PC-3 (cell line): ENCODE data around the gene YIF1B. TPM values are rescaled to one million over a fixed set of nuclear protein-coding genes. Genes with fewer than 3 reads are reported as not detected.

Experiments used
- ATAC-seq: fragments of 200-7000 bp; cut with Tn5 transposase; 2 replicates; pipeline ENCODE4 v1.9.1; 2020; ENCODE audit warnings: mild to moderate bottlenecking, moderate library complexity
- BruUV-seq: library from RNA; stranded (reverse); fragments of 400-500 nt; replicated peaks from 2 replicates; lab custom pipeline; 2021; lab: Mats Ljungman, UMichigan
- CTCF ChIA-PET: fragments of 300-600 bp; sonication (Branson Sonifier 250); formaldehyde crosslinking; loops from one replicate; lab custom pipeline; 2022; ENCODE audit warnings: antibody characterized with exemption; lab: Charles Lee
- POLR2A ChIA-PET: fragments of 300-600 bp; sonication (Branson Sonifier 250); formaldehyde crosslinking; loops from one replicate; lab custom pipeline; 2022; ENCODE audit warnings: antibody characterized with exemption; ENCODE audit not compliant: unreplicated experiment; lab: Charles Lee
- DNase-seq: peaks from one replicate; pipeline ENCODE4 v3.0.0-alpha.2; 2015
- H2AFZ ChIP-seq: fragments of 300-600 bp; sonication (generic); 2 replicates; pipeline ENCODE4 v1.6.0; 2016; ENCODE audit warnings: antibody characterized with exemption, low read length
- H3F3A ChIP-seq: fragments of 300-600 bp; sonication (generic); one replicate; pipeline ENCODE4 v1.6.0; 2017; ENCODE audit warnings: antibody characterized with exemption, low read length, control low read depth, mild to moderate bottlenecking; ENCODE audit not compliant: unreplicated experiment
- H3K27ac ChIP-seq: fragments of 300-600 bp; sonication (generic); 2 replicates; pipeline ENCODE4 v1.5.1; 2016; ENCODE audit warnings: mild to moderate bottlenecking, low read length
- H3K27me3 ChIP-seq: fragments of 300-600 bp; sonication (generic); 2 replicates; pipeline ENCODE4 v1.6.1; 2016; ENCODE audit warnings: low read length, mixed read lengths
- H3K36me3 ChIP-seq: fragments of 300-600 bp; sonication (generic); 2 replicates; pipeline ENCODE4 v1.6.1; 2016; ENCODE audit warnings: low read depth, mixed run types, low read length, mixed read lengths
- H3K4me1 ChIP-seq: fragments of 300-600 bp; sonication (generic); 2 replicates; pipeline ENCODE4 v1.5.1; 2016; ENCODE audit warnings: low read length; ENCODE audit not compliant: insufficient read depth
- H3K4me2 ChIP-seq: fragments of 300-600 bp; sonication (generic); 2 replicates; pipeline ENCODE4 v1.6.0; 2016; ENCODE audit warnings: low read length
- H3K4me3 ChIP-seq: fragments of 300-600 bp; sonication (generic); 2 replicates; pipeline ENCODE4 v1.5.1; 2016; ENCODE audit warnings: mild to moderate bottlenecking, low read length, mixed read lengths
- H3K79me2 ChIP-seq: fragments of 300-600 bp; sonication (generic); 2 replicates; pipeline ENCODE4 v1.6.1; 2017; ENCODE audit warnings: low read length, mixed read lengths
- H3K9ac ChIP-seq: fragments of 300-600 bp; sonication (generic); 2 replicates; pipeline ENCODE4 v1.6.0; 2016; ENCODE audit warnings: mild to moderate bottlenecking, low read length
- H3K9me2 ChIP-seq: fragments of 300-600 bp; sonication (generic); replicated peaks from 2 replicates; pipeline ENCODE4 v1.6.1; 2016; ENCODE audit warnings: mixed run types, low read length, mixed read lengths
- H3K9me3 ChIP-seq: fragments of 300-600 bp; sonication (generic); 2 replicates; pipeline ENCODE4 v1.6.1; 2016; ENCODE audit warnings: low read length, mixed read lengths
- H4K20me1 ChIP-seq: fragments of 300-600 bp; sonication (generic); 2 replicates; pipeline ENCODE4 v1.6.1; 2016; ENCODE audit warnings: low read length, mixed read lengths
- EZH2 ChIP-seq: fragments of 300-600 bp; sonication (generic); IDR thresholded peaks from one replicate; pipeline ENCODE4 v1.6.1; 2017; ENCODE audit warnings: antibody characterized with exemption, mild to moderate bottlenecking, low read length; ENCODE audit not compliant: unreplicated experiment
- EZH2phosphoT487 ChIP-seq: fragments of 300-600 bp; sonication (generic); IDR thresholded peaks from 2 replicates; pipeline ENCODE4 v1.6.1; 2018; ENCODE audit warnings: mild to moderate bottlenecking, antibody characterized with exemption, low read length, borderline replicate concordance
- intact Hi-C: fragments of 100-400 bp; cut with micrococcal nuclease; formaldehyde crosslinking; loops from 2 replicates; pipeline ENCODE4 v1.9.0; 2023
- total RNA-seq: library from RNA; depleted of rRNA; stranded (reverse); fragments of >200 nt; gene quantifications from 2 replicates; pipeline ENCODE4 v1.2.3, GENCODE V29; 2014
- TF ChIP-seq, protein P1 (sequence below): fragments of 300-600 bp; sonication (generic); conservative IDR thresholded peaks from 2 replicates; pipeline ENCODE4 v1.5.1; 2017; ENCODE audit warnings: antibody characterized with exemption, low read depth, mild to moderate bottlenecking, low read length

YIF1B gene
- total RNA-seq, 1 experiment from 2014 or later, result 72.3 TPM

DNA sequence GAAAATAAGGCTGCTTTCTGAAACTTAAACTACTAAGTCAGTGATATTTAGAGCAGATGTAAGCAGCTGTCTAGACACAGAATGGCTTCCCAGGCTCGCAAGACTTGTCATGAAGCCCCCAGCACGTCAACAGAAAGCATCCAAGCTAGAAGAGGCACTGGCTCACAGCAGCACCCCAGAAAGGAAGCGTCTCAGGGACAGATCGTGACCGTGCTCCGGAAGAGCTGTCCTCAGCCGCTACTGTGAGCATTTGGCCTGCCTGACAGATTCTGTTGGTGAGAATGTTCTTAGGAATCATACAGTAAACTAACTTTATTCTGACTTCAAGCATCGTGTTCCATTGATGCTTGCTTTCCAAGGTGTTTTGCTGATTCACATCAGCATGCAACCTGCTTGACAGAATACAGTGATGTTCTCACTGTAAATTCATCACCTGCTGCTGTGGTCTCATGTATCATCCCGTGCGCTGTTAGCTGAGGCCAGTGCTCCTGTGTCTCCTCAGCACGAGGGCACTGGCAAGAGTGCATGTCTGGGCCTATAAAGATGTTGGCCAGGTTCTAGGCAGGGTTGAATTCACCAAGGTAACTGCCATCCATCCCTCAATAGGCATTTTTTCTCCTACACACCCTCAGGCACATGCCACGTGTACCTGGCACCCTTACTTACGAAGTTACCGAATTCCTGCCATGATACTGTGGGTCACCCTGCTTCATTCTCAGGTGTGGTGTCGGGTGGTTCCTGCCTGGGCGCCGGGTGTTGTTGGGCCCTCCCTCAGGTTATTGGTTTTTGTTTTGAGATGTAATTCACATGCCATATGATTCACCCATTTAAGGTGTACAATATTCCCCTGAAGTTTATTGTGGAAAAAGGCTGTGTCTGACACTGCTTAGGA lies 35.5 kb downstream of the YIF1B start:
- no TSS peak for BruUV-seq
- TF ChIP-seq, protein P1, sequence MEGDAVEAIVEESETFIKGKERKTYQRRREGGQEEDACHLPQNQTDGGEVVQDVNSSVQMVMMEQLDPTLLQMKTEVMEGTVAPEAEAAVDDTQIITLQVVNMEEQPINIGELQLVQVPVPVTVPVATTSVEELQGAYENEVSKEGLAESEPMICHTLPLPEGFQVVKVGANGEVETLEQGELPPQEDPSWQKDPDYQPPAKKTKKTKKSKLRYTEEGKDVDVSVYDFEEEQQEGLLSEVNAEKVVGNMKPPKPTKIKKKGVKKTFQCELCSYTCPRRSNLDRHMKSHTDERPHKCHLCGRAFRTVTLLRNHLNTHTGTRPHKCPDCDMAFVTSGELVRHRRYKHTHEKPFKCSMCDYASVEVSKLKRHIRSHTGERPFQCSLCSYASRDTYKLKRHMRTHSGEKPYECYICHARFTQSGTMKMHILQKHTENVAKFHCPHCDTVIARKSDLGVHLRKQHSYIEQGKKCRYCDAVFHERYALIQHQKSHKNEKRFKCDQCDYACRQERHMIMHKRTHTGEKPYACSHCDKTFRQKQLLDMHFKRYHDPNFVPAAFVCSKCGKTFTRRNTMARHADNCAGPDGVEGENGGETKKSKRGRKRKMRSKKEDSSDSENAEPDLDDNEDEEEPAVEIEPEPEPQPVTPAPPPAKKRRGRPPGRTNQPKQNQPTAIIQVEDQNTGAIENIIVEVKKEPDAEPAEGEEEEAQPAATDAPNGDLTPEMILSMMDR, result no peak
- no peak for TF ChIP-seq EZH2phosphoT487
- TF ChIP-seq EZH2, result no peak
- intact Hi-C loops, result no loop called here
- no peak overlapping the region for H3K27ac ChIP-seq
- DNase-seq (no peak), ATAC-seq (no peak)
- no peaks in the 10 kb centered on the region for H3K9me3 ChIP-seq
- H3K9me2 ChIP-seq, result no peaks in the 10 kb centered on the region
- H3F3A ChIP-seq, result peaks cover 3% of the 10 kb centered on the region
- H3K79me2 ChIP-seq, result peaks cover 97% of the 10 kb centered on the region
- H3K9ac ChIP-seq, result no peak overlapping the region
- ChIA-PET POLR2A (no interaction called here), CTCF (no interaction called here)
- H3K4me2 ChIP-seq, result no peak overlapping the region
- H2AFZ ChIP-seq, result no peak overlapping the region
- H3K4me1 ChIP-seq, result peaks cover 30% of the 10 kb centered on the region
- no peak overlapping the region for H3K4me3 ChIP-seq
- no peaks in the 10 kb centered on the region for H4K20me1 ChIP-seq
- no peaks in the 10 kb centered on the region for H3K27me3 ChIP-seq
- H3K36me3 ChIP-seq, result peaks cover 17% of the 10 kb centered on the region

DNA sequence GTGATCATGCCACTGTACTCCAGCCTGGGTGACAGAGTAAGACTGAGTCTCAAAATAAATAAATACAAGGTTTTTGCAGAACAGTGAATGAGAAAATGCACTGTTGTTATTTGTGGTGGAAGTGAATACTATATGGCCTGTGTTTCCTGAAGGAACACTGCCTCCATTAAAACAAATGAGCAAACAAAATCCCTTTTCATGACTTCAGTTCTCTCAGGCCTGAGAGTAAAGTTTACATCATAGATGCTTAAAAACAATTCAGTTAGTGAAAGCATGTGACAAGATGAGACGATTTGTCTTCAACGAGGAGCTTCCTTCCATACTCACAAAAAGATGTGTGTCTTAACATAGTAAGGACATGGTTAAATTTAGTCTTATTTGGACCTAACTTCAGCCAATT lies 37.0 kb downstream of the YIF1B start:
- Histone ChIP-seq H3F3A (peaks cover 3% of the 10 kb centered on the region), H3K79me2 (peaks cover 98% of the 10 kb centered on the region), H3K4me2 (peak overlapping the region; percentile 78; the same call in 1 of the 2 replicates), H4K20me1 (0 out of 2 replicates have a peak, but pooled peaks cover 2% of the 10 kb centered on the region), H3K27me3 (no peaks in the 10 kb centered on the region), H2AFZ (no peak overlapping the region), H3K9ac (no peak overlapping the region), H3K9me2 (no peaks in the 10 kb centered on the region), H3K4me3 (no peak overlapping the region), H3K9me3 (no peaks in the 10 kb centered on the region), H3K4me1 (peaks cover 25% of the 10 kb centered on the region), H3K36me3 (peaks cover 9% of the 10 kb centered on the region), H3K27ac (peak overlapping the region; percentile 65)
- intact Hi-C loops, result no loop called here
- BruUV-seq, result no TSS peak
- POLR2A ChIA-PET, result interaction anchor here (0.7 kb wide), 1 partner anchor 28 kb away, joined by 8 read pairs; no protein-coding TSS in a partner anchor
- no peak for ATAC-seq
- no peak for DNase-seq
- CTCF ChIA-PET, result no interaction called here
- TF ChIP-seq EZH2, result no peak
- no peak for TF ChIP-seq EZH2phosphoT487
- TF ChIP-seq, protein P1, result no peak
